Endodermal cell (in vitro differentiated cells): ENCODE results near the gene MAPKAPK2. TPM values are rescaled to one million over a fixed set of nuclear protein-coding genes. Genes with fewer than 3 reads are reported as not detected.

ENCODE experiments used
- DNase-seq: peaks from one replicate; pipeline ENCODE4 v3.0.0-alpha.2; 2017
- H3K27ac ChIP-seq: 2 replicates; pipeline ENCODE4 v1.5.1; 2013; ENCODE audit warnings: mild to moderate bottlenecking, low read depth, low read length, moderate library complexity
- H3K27me3 ChIP-seq: 2 replicates; pipeline ENCODE4 v1.6.1; 2013; ENCODE audit warnings: mild to moderate bottlenecking, low read length, moderate library complexity; ENCODE audit not compliant: insufficient read depth, control insufficient read depth, poor library complexity, severe bottlenecking
- H3K36me3 ChIP-seq: 2 replicates; pipeline ENCODE4 v1.7.0; 2013; ENCODE audit warnings: mild to moderate bottlenecking, low read length, moderate library complexity; ENCODE audit not compliant: control insufficient read depth, insufficient read depth
- H3K4me1 ChIP-seq: one replicate; pipeline ENCODE4 v1.7.0; 2013; ENCODE audit warnings: low read length; ENCODE audit not compliant: control insufficient read depth, insufficient read depth
- H3K4me3 ChIP-seq: 2 replicates; pipeline ENCODE4 v1.5.1; 2013; ENCODE audit warnings: mild to moderate bottlenecking, low read length, moderate library complexity
- H3K9ac ChIP-seq: 2 replicates; pipeline ENCODE4 v1.6.1; 2013; ENCODE audit warnings: mild to moderate bottlenecking, low read length, moderate library complexity; ENCODE audit not compliant: poor library complexity, severe bottlenecking; ENCODE audit errors: extremely low read depth
- H3K9me3 ChIP-seq: 2 replicates; pipeline ENCODE4 v1.6.1; 2013; ENCODE audit warnings: mild to moderate bottlenecking, low read length, moderate library complexity; ENCODE audit not compliant: control insufficient read depth
- H3K27ac Mint-ChIP-seq: 2 replicates; pipeline ENCODE4 v1.8.0; 2020; ENCODE audit warnings: mixed read lengths
- H3K27me3 Mint-ChIP-seq: 2 replicates; pipeline ENCODE4 v1.8.0; 2021; ENCODE audit warnings: mild to moderate bottlenecking, mixed read lengths; ENCODE audit not compliant: insufficient read depth
- H3K36me3 Mint-ChIP-seq: 2 replicates; pipeline ENCODE4 v1.8.0; 2020; ENCODE audit warnings: low read depth, mixed read lengths
- H3K4me1 Mint-ChIP-seq: 2 replicates; pipeline ENCODE4 v1.8.0; 2020; ENCODE audit warnings: mixed read lengths
- H3K4me3 Mint-ChIP-seq: 2 replicates; pipeline ENCODE4 v1.8.0; 2020; ENCODE audit warnings: mild to moderate bottlenecking, moderate library complexity, mixed read lengths
- H3K9me3 Mint-ChIP-seq: 2 replicates; pipeline ENCODE4 v1.8.0; 2020; ENCODE audit warnings: mild to moderate bottlenecking, mixed read lengths
- CTCF ChIP-seq: fragments of 200-600 bp; sonication (generic); conservative IDR thresholded peaks from 2 replicates; pipeline ENCODE4 v1.5.0; 2021; ENCODE audit warnings: antibody characterized with exemption, mild to moderate bottlenecking
- WGBS, 2 experiments: methylation state at CpG; one replicate each; pipeline versions ENCODE4 v1.1.5 to v1.1.7; 2013; ENCODE audit warnings: missing lambda C conversion rate in 2 of 2, mixed read lengths in 1 of 2; ENCODE audit not compliant: insufficient coverage in 1 of 2, insufficient read length in 1 of 2; 5-methylcytosine and 5-hydroxymethylcytosine counted together
- total RNA-seq, 2 donors: library from RNA; stranded (reverse); fragmentation: NEBNext Ultra II Directional in 1 of 2; extraction: Animal tissue kit (Norgen Biotek cat#: 25700) in 1 of 2; gene quantifications; 2 replicates in 1 of 2; 3 replicates in 1 of 2; pipeline ENCODE4 v1.2.1, GENCODE V29; 2021

The MAPKAPK2 gene
- total RNA-seq, 2 donors from 2014 or later: 72.8 to 79.7 TPM

GRCh38 chr1:206662396-206663092 is 22.2 kb upstream of the MAPKAPK2 start:
- WGBS, 2 experiments: 62 to 85% methylated on average over 2 to 3 of the region's 3 CpGs
- Histone ChIP-seq H3K9me3 (no peaks in the 10 kb centered on the region), H3K27me3 (peaks cover 29% of the 10 kb centered on the region), H3K9ac (no peak overlapping the region), H3K4me1 (no peaks in the 10 kb centered on the region), H3K4me3 (no peak overlapping the region), H3K27ac (no peak overlapping the region), H3K36me3 (no peaks in the 10 kb centered on the region)
- H3K36me3 Mint-ChIP-seq: no peaks in the 10 kb centered on the region
- no peaks in the 10 kb centered on the region for H3K9me3 Mint-ChIP-seq
- H3K4me1 Mint-ChIP-seq: peaks cover 11% of the 10 kb centered on the region
- TF ChIP-seq CTCF: no peak
- H3K27ac Mint-ChIP-seq: no peak overlapping the region
- H3K4me3 Mint-ChIP-seq: no peak overlapping the region
- DNase-seq: no peak
- H3K27me3 Mint-ChIP-seq: peaks cover 52% of the 10 kb centered on the region

GRCh38 chr1:206663362-206663761 is 21.3 kb upstream of the MAPKAPK2 start:
- Histone ChIP-seq H3K9me3 (no peaks in the 10 kb centered on the region), H3K27ac (no peak overlapping the region), H3K9ac (no peak overlapping the region), H3K27me3 (peaks cover 22% of the 10 kb centered on the region), H3K4me3 (no peak overlapping the region), H3K36me3 (no peaks in the 10 kb centered on the region), H3K4me1 (no peaks in the 10 kb centered on the region)
- Mint-ChIP-seq H3K9me3 (no peaks in the 10 kb centered on the region), H3K4me1 (peaks cover 14% of the 10 kb centered on the region), H3K27me3 (peaks cover 44% of the 10 kb centered on the region), H3K27ac (no peak overlapping the region), H3K4me3 (peak overlapping the region; percentile 40), H3K36me3 (no peaks in the 10 kb centered on the region)
- 91 to 95% methylated on average over 3 to 5 of the region's 5 CpGs for WGBS, 2 experiments
- no peak for DNase-seq
- no peak for TF ChIP-seq CTCF

GRCh38 chr1:206663832-206664652 is 20.7 kb upstream of the MAPKAPK2 start:
- Histone ChIP-seq H3K9me3 (no peaks in the 10 kb centered on the region), H3K27me3 (peaks cover 22% of the 10 kb centered on the region), H3K4me1 (no peaks in the 10 kb centered on the region), H3K9ac (no peak overlapping the region), H3K4me3 (peak overlapping the region; percentile 44), H3K36me3 (no peaks in the 10 kb centered on the region), H3K27ac (no peak overlapping the region)
- Mint-ChIP-seq H3K27ac (no peak overlapping the region), H3K9me3 (no peaks in the 10 kb centered on the region), H3K4me1 (peaks cover 12% of the 10 kb centered on the region), H3K36me3 (no peaks in the 10 kb centered on the region), H3K4me3 (peak overlapping the region; percentile 40), H3K27me3 (peaks cover 44% of the 10 kb centered on the region)
- peak; percentile 94 for DNase-seq
- peak; percentile 94 for TF ChIP-seq CTCF
- 20 to 40% methylated on average over 2 to 20 of the region's 20 CpGs for WGBS, 2 experiments
